GM19240 (cell line): Measurements from ENCODE around the gene COX7A2.

ENCODE experiments used
- DNase-seq: peaks from one replicate; pipeline ENCODE4 v3.0.0; 2011; ENCODE audit warnings: low spot score; ENCODE audit not compliant: insufficient read length

COX7A2 gene

GRCh38 chr6:75221116-75221515 lies 22.5 kb downstream of the COX7A2 start:
- no peak for DNase-seq

GRCh38 chr6:75220357-75220756 lies 23.2 kb downstream of the COX7A2 start:
- no peak for DNase-seq

GRCh38 chr6:75219263-75219662 lies 24.3 kb downstream of the COX7A2 start:
- DNase-seq, result no peak

GRCh38 chr6:75217193-75217592 lies 26.4 kb downstream of the COX7A2 start:
- no peak for DNase-seq

- DNase-seq, result no peak
These were observed 28.3 kb downstream of the COX7A2 start for GRCh38 chr6:75215291-75215690.

- DNase-seq, result no peak
These were observed 29.9 kb downstream of the COX7A2 start for GRCh38 chr6:75213732-75214131.

GRCh38 chr6:75213112-75213511 lies 30.5 kb downstream of the COX7A2 start:
- DNase-seq, result no peak

GRCh38 chr6:75211920-75212590 lies 31.5 kb downstream of the COX7A2 start:
- DNase-seq, result no peak

GRCh38 chr6:75210885-75211739 lies 32.5 kb downstream of the COX7A2 start:
- no peak for DNase-seq

GRCh38 chr6:75209184-75209723 lies 34.3 kb downstream of the COX7A2 start:
- no peak for DNase-seq

GRCh38 chr6:75208298-75209183 lies 35.1 kb downstream of the COX7A2 start:
- peak; percentile 28 for DNase-seq

GRCh38 chr6:75206576-75207342 lies 36.8 kb downstream of the COX7A2 start:
- no peak for DNase-seq

- DNase-seq, result no peak
These were observed 37.6 kb downstream of the COX7A2 start, which contains the start of gene COL12A1 for GRCh38 chr6:75205776-75206575. Gene COL12A1 (minus strand): TSS chr6:75206053. CDS start chr6:75202792, 3,261 bp downstream.

GRCh38 chr6:75204959-75205775 lies 38.4 kb downstream of the COX7A2 start:
- no peak for DNase-seq

GRCh38 chr6:75204217-75204958 lies 39.2 kb downstream of the COX7A2 start:
- DNase-seq, result no peak

- no peak for DNase-seq
These were observed 39.9 kb downstream of the COX7A2 start for GRCh38 chr6:75203721-75204120.

GRCh38 chr6:75202676-75203131 lies 40.9 kb downstream of the COX7A2 start:
- no peak for DNase-seq
